GM19238 (cell line): ENCODE measurements around the gene HPRT1.

ENCODE experiments used
- DNase-seq: peaks from one replicate; pipeline ENCODE4 v3.0.0; 2011; ENCODE audit warnings: low spot score; ENCODE audit not compliant: insufficient read length

The HPRT1 gene

DNA sequence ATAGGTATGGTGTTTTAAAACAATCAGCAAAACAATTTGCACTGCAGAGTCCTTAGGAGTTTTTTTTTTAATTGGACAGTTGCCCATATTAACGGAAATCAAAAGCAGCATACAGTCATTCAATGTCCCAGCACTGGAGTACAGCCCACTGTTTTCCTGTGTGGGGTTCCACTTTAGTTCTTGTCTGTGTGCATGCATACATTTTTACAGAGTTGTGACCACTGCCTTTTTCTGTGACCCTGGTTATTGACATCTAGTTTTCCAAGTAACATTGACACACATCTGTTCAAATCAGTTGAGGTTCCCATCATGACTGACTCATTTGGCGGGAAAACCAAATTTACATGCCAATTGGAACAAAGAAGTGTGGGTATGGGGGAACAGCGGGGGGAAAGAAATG lies 83.3 kb downstream of the HPRT1 start:
- no peak for DNase-seq

DNA sequence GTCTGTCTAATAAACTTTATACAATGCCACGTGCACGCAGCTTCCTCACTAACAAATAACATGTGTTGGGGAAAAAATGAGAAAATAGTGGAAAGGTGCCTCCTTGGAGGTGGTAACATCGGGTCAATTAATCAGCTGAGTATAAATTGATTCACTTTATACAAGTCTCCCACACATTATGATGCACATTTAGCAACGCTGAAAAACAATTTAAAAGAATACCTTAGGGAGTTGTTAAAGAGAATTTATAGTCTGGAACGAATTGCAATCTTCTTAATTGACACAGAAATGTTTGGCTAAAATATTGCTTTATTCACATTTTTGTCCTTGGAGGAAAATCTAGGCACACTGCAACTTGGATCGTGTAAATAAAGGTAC lies 84.2 kb downstream of the HPRT1 start:
- DNase-seq = no peak

DNA sequence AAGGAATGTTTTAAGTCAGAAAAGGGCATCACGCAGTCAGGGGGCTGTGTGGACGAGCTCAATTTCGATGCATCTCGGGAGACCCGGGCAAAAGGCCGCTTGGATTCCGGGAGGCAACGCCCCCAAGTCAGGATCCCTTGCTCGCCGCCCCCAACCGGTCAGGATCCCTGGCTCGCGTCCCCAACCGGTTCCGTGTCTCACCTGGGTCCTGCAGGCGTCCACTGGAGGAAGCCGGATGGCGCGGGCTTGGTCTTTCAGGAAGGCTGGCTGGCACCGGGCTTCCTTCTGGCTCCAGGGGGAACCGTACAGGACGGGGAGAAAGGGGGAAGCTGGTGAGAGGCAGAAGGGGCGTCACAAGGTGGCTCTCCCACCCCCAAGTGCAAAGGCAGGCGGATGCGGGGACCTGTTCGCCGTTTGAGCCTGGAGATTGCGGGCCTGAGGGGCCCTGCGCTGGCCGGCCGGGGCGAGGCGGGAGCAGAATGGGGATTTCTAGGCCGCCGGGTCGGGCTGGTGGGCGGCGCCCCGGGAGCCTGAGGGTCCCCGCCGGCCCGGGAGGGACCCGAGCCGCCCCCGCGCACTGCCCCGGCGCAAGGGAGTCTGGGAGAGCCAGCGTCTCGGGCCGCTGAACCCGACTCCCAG lies 84.7 kb downstream of the HPRT1 start:
- no peak for DNase-seq

DNA sequence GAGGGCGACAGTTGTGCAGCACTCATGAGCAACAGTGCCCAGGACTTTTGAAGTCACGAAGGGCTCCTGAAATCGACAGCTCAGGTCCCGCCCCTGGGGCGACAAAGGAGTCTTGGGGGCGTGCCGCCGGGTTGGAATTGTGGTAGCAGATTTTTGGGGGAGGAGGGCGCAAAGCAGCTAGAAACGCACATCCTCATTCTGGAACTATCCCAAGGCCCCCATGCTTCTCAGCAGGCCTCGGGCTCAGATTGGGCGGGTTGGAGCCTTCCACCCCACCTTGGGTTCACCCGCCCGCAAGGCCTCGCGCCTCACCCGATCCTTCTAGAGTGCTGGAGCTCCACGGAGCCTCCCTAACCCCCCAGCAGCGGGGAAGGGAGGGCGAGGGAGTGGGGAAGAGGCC lies 85.5 kb downstream of the HPRT1 start:
- DNase-seq = no peak

DNA sequence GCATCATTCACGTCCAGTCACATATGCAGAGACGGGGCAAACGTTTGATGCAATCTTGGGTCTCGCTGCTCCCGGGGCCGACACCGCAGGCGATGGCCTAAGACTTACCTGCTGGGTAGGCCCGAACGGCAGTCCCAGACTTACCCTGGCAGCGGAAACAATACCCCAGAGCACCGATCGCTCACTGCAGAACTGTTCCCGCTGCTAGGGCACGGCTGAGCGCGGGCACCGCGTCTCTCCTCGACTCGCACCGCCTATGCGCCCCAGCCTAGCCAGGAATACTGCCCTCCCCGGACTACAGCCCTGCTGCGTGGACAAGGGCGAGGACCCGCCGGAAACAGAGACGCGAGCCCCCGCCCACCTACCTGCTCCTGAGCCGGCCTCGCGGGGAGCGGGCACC lies 86.2 kb downstream of the HPRT1 start:
- DNase-seq = no peak

DNA sequence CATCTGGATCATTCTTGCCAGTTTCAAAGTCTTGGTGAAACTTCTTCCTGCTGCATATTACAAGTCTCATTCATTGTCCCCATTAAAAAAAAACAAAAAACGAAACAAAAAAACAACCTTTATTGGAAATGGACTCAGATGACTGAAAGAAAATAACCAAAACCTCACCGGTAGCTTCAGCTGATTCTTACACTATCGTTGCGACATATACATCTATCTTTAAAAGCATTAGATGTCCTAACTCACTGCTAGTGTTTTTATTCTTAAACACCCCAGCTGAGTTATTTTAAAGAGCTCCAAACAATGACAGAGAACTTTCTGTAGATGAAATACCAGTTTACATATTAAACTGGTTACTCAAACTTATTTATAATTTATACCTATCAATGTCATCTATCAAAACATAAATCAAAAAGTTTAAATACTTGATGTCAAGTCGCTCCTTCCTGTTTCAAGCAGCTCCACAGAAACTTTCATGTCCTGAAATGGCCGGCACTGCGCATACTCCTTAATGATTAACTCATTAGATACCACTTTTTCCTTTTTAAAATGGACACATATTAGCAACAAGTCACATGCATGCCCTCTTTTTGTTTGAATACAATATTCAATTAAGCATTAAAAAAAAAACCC lies 87.2 kb downstream of the HPRT1 start:
- DNase-seq = no peak

DNA sequence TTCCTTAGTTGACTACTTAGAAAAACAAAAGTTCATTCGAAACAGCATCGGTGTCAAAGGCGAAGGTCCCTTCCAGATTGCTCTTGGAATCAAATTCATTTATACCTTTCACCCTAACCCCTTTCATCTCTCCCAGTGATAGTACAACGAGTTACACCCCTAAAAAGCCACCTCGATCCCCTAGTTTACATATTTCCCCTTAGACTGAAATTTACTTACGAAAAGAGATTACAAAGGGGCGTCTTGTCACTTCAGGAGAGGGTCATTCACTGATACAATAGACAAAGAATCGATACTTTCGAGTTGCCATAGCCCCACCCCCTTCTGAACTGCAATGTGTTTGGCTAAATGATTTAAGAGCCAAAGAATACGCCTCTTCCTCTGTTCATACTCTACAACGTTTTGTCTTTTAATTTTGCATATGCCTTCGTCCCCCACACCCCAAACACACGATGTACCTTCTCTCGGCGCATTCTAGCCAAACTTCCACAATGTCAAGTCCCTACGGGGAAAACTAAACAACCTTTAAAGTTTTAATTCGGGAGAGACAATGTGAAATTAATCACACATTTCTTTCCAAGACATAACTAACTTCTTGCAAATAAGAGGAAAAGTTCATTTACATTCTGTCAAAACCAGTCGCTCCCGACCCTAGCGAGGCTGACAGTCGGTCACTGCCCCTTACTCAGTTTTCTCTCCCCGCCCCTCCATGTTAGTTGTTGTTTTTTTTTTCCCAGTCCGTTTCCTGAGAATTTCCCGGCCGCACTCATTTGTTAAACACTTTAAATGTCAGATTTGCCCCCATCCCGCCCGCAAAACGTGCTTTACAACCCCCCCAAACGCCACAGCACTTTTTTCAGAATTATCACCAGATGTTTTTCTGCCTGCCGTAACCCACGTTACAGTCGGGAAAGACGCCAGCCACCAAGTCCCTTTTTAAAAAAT lies 88.6 kb downstream of the HPRT1 start:
- DNase-seq = no peak
